HEK293 (cell line): ENCODE measurements around the gene UBASH3B.

Source experiments
- CTCF ChIA-PET: fragments of 350-600 bp; formaldehyde crosslinking; extraction: SDS; loops from one replicate; lab custom pipeline; 2021; ENCODE audit warnings: antibody characterized with exemption; lab: Yijun Ruan, JAX
- POLR2A ChIA-PET: fragments of 300-600 bp; formaldehyde crosslinking; extraction: SDS; loops from one replicate; lab custom pipeline; 2020; ENCODE audit warnings: antibody characterized with exemption, inconsistent platforms; lab: Yijun Ruan, JAX
- H3K27ac ChIP-seq: fragments of 200-500 bp; sonication (Bioruptor generic); 2 replicates; pipeline ENCODE4 v1.5.1; 2014; ENCODE audit warnings: low read depth, low read length, control low read depth, inconsistent platforms; ENCODE audit errors: extremely low read depth
- H3K36me3 ChIP-seq, 2 experiments: fragments of 200-500 bp in 1 of 2; sonication (Bioruptor generic) in 1 of 2; 1 replicate in 1 of 2; 2 replicates in 1 of 2; pipeline ENCODE4 v1.5.1; 2014 to 2017; ENCODE audit warnings: inconsistent platforms in 2 of 2, low read length in 2 of 2; ENCODE audit not compliant: control insufficient read depth in 2 of 2, insufficient read depth in 1 of 2
- H3K4me1 ChIP-seq: fragments of 200-500 bp; sonication (Bioruptor generic); 2 replicates; pipeline ENCODE4 v1.5.1; 2014; ENCODE audit warnings: mild to moderate bottlenecking, low read length, inconsistent platforms; ENCODE audit not compliant: control insufficient read depth, insufficient read depth
- H3K4me3 ChIP-seq: 2 replicates; pipeline ENCODE4 v1.5.1; 2011; ENCODE audit warnings: low read depth, mild to moderate bottlenecking, control low read depth, low read length, moderate library complexity
- H3K9me3 ChIP-seq: fragments of 200-500 bp; sonication (Bioruptor generic); 2 replicates; pipeline ENCODE4 v1.5.1; 2014; ENCODE audit warnings: low read depth, low read length, inconsistent platforms; ENCODE audit not compliant: control insufficient read depth, insufficient read depth
- CTCF ChIP-seq: fragments of 450-650 bp; formaldehyde crosslinking; IDR thresholded peaks from 2 replicates; pipeline ENCODE4 v1.5.1; 2016; ENCODE audit warnings: missing biosample characterization, missing genetic modification characterization
- EGR2 ChIP-seq: fragments of 450-650 bp; formaldehyde crosslinking; IDR thresholded peaks from 2 replicates; pipeline ENCODE4 v1.5.1; 2016; ENCODE audit warnings: low read depth, missing biosample characterization, missing genetic modification characterization
- MZF1 ChIP-seq: fragments of 450-650 bp; formaldehyde crosslinking; IDR thresholded peaks from 2 replicates; pipeline ENCODE4 v1.5.1; 2017; ENCODE audit warnings: missing biosample characterization, missing genetic modification characterization, borderline replicate concordance
- SP2 ChIP-seq: fragments of 450-650 bp; formaldehyde crosslinking; IDR thresholded peaks from 2 replicates; pipeline ENCODE4 v1.5.1; 2016; ENCODE audit warnings: missing biosample characterization, missing genetic modification characterization
- TRIM28 ChIP-seq: IDR thresholded peaks from 2 replicates; pipeline ENCODE4 v1.6.1; 2011; ENCODE audit warnings: low read length, control low read depth, borderline replicate concordance
- ZBTB10 ChIP-seq: fragments of 450-650 bp; formaldehyde crosslinking; IDR thresholded peaks from 2 replicates; pipeline ENCODE4 v1.5.1; 2016; ENCODE audit warnings: missing biosample characterization, missing genetic modification characterization
- ZBTB17 ChIP-seq: fragments of 450-650 bp; formaldehyde crosslinking; IDR thresholded peaks from 2 replicates; pipeline ENCODE4 v1.5.1; 2016; ENCODE audit warnings: missing biosample characterization, missing genetic modification characterization
- ZBTB20 ChIP-seq: fragments of 450-650 bp; formaldehyde crosslinking; IDR thresholded peaks from 2 replicates; pipeline ENCODE4 v1.5.1; 2016; ENCODE audit warnings: missing biosample characterization, missing genetic modification characterization
- ZBTB7A ChIP-seq: fragments of 450-650 bp; formaldehyde crosslinking; IDR thresholded peaks from 2 replicates; pipeline ENCODE4 v1.5.1; 2016; ENCODE audit warnings: low read depth, missing biosample characterization, missing genetic modification characterization
- ZFP37 ChIP-seq: fragments of 450-650 bp; formaldehyde crosslinking; IDR thresholded peaks from 2 replicates; pipeline ENCODE4 v1.5.1; 2016; ENCODE audit warnings: missing biosample characterization, missing genetic modification characterization
- ZNF121 ChIP-seq: fragments of 450-650 bp; formaldehyde crosslinking; IDR thresholded peaks from 2 replicates; pipeline ENCODE4 v1.5.1; 2016; ENCODE audit warnings: missing biosample characterization, missing genetic modification characterization
- ZNF148 ChIP-seq: fragments of 450-650 bp; formaldehyde crosslinking; IDR thresholded peaks from 2 replicates; pipeline ENCODE4 v1.5.0; 2017; ENCODE audit warnings: missing biosample characterization, missing genetic modification characterization, borderline replicate concordance
- ZNF211 ChIP-seq: fragments of 450-650 bp; formaldehyde crosslinking; IDR thresholded peaks from 2 replicates; pipeline ENCODE4 v1.5.1; 2016; ENCODE audit warnings: low read depth, missing biosample characterization, missing genetic modification characterization
- ZNF404 ChIP-seq: fragments of 450-650 bp; formaldehyde crosslinking; IDR thresholded peaks from 2 replicates; pipeline ENCODE4 v1.5.1; 2017; ENCODE audit warnings: missing biosample characterization, missing genetic modification characterization
- ZNF433 ChIP-seq: fragments of 450-650 bp; formaldehyde crosslinking; IDR thresholded peaks from 2 replicates; pipeline ENCODE4 v1.5.1; 2016; ENCODE audit warnings: missing biosample characterization, missing genetic modification characterization, low read depth
- ZNF488 ChIP-seq: fragments of 450-650 bp; formaldehyde crosslinking; IDR thresholded peaks from 2 replicates; pipeline ENCODE4 v1.5.1; 2016; ENCODE audit warnings: missing biosample characterization, missing genetic modification characterization
- ZNF571 ChIP-seq: fragments of 450-650 bp; formaldehyde crosslinking; IDR thresholded peaks from 2 replicates; pipeline ENCODE4 v1.5.0; 2017; ENCODE audit warnings: missing biosample characterization, missing genetic modification characterization
- ZNF600 ChIP-seq: fragments of 450-650 bp; formaldehyde crosslinking; IDR thresholded peaks from 2 replicates; pipeline ENCODE4 v1.5.1; 2016; ENCODE audit warnings: missing biosample characterization, missing genetic modification characterization
- TF ChIP-seq, protein P1 (sequence below): fragments of 450-650 bp; formaldehyde crosslinking; optimal IDR thresholded peaks from 2 replicates; pipeline ENCODE3; 2016; ENCODE audit warnings: missing biosample characterization, mild to moderate bottlenecking, missing genetic modification characterization
- TF ChIP-seq, protein P2 (sequence below): sonication (generic); formaldehyde crosslinking; IDR thresholded peaks from 2 replicates; pipeline ENCODE4 v1.8.1; 2022; ENCODE audit warnings: mild to moderate bottlenecking, moderate library complexity, missing genetic modification reagents
- TF ChIP-seq, protein P3 (sequence below): fragments of 450-650 bp; formaldehyde crosslinking; IDR thresholded peaks from 2 replicates; pipeline ENCODE4 v1.5.1; 2016; ENCODE audit warnings: missing biosample characterization, missing genetic modification characterization

Gene UBASH3B

GRCh38 chr11:122656073-122656630 is 630 bp downstream of the UBASH3B start (continued):
- TF ChIP-seq, protein P1, sequence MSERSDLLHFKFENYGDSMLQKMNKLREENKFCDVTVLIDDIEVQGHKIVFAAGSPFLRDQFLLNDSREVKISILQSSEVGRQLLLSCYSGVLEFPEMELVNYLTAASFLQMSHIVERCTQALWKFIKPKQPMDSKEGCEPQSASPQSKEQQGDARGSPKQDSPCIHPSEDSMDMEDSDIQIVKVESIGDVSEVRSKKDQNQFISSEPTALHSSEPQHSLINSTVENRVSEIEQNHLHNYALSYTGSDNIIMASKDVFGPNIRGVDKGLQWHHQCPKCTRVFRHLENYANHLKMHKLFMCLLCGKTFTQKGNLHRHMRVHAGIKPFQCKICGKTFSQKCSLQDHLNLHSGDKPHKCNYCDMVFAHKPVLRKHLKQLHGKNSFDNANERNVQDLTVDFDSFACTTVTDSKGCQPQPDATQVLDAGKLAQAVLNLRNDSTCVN (tag by site-specific recombination) = peak; percentile 89
- TF ChIP-seq SP2 (tag by site-specific recombination) = peak; percentile 48
- TF ChIP-seq ZBTB17 (tag by site-specific recombination) = 0 out of 2 replicates have a peak, but pooled peaks have one; percentile 4
- no peak for TF ChIP-seq ZNF121
- TF ChIP-seq ZBTB7A = no peak
- TF ChIP-seq ZNF211 (tag by site-specific recombination) = no peak
- TF ChIP-seq ZBTB20 (tag by site-specific recombination) = peak; percentile 96
- no peak for TF ChIP-seq MZF1 (tag by site-specific recombination)
- TF ChIP-seq ZFP37 (tag by site-specific recombination) = no peak
- no peak; the same call in 1 of the 2 replicates for TF ChIP-seq CTCF (tag by site-specific recombination)
- TF ChIP-seq ZNF433 (tag by site-specific recombination) = no peak
- TF ChIP-seq ZNF148 (tag by site-specific recombination) = no peak
- no peak for TF ChIP-seq TRIM28
- TF ChIP-seq ZBTB10 = no peak
- no peak for TF ChIP-seq ZNF571

DNA sequence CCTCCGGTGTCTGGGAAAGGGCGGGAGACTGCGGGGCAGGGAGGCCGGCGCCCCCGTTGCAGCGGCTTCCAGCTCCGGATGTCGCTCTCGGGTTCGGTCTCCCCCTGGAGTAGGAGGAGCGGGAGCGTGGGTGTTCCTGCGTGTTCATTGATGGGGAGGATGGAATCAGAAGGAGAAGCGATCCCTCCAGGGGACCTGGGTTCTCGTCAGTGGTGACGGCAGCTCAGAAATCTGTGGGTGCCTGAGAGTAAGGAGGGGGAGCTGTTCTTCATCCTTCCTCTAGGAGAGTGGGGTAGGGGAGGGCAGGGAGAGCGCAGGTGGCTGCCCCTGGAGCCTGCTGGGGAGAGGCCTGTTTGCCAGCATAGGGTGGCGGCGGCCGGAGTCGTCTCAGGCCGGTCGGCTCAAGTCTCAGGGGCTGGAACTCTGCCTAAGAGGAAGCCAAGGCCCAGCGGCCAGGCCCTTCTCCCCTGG is 1.1 kb downstream of the UBASH3B start:
- H3K36me3 ChIP-seq = no peaks in the 10 kb centered on the region
- H3K9me3 ChIP-seq = no peaks in the 10 kb centered on the region
- ChIA-PET CTCF (interaction anchor here (0.7 to 2.0 kb wide), 4 partner anchors 17 to 100 kb away, joined by 3 to 7 read pairs (median 4); no protein-coding TSS in a partner anchor), POLR2A (interaction anchor here (0.9 to 2.3 kb wide), 8 partner anchors 10 to 405 kb away, joined by 3 to 16 read pairs (median 4); partner anchors contain the start of gene HSPA8)
- H3K27ac ChIP-seq = peak overlapping the region; percentile 81; the same call in 1 of the 2 replicates
- peaks cover 9% of the 10 kb centered on the region; the same call in 1 of the 2 replicates for H3K4me1 ChIP-seq
- peak overlapping the region; percentile 78 for H3K4me3 ChIP-seq
- TF ChIP-seq ZNF600 (tag by site-specific recombination) (0 out of 2 replicates have a peak, but pooled peaks have one; percentile 47), ZNF488 (tag by site-specific recombination) (no peak), EGR2 (peak; percentile 73), ZNF404 (no peak)
- TF ChIP-seq, protein P2, sequence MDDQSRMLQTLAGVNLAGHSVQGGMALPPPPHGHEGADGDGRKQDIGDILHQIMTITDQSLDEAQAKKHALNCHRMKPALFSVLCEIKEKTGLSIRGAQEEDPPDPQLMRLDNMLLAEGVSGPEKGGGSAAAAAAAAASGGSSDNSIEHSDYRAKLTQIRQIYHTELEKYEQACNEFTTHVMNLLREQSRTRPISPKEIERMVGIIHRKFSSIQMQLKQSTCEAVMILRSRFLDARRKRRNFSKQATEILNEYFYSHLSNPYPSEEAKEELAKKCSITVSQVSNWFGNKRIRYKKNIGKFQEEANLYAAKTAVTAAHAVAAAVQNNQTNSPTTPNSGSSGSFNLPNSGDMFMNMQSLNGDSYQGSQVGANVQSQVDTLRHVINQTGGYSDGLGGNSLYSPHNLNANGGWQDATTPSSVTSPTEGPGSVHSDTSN (CRISPR knock-in tag) = no peak
- TF ChIP-seq, protein P3, sequence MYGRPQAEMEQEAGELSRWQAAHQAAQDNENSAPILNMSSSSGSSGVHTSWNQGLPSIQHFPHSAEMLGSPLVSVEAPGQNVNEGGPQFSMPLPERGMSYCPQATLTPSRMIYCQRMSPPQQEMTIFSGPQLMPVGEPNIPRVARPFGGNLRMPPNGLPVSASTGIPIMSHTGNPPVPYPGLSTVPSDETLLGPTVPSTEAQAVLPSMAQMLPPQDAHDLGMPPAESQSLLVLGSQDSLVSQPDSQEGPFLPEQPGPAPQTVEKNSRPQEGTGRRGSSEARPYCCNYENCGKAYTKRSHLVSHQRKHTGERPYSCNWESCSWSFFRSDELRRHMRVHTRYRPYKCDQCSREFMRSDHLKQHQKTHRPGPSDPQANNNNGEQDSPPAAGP (tag by site-specific recombination) = peak; percentile 37; the same call in 1 of the 2 replicates
